Measurements from ENCODE around the gene PI4KA.
"Not testable (repeated sequence)": the region's sequence is repeated elsewhere in the genome, so short reads cannot be mapped to it uniquely, and the experiment has no call there.

GRCh38 chr22:20718727-20719126 is 139.9 kb downstream of the PI4KA start:
- not testable (repeated sequence) for TF ChIP-seq POLR2A, CTCF (IDR thresholded peaks at IDR 0.05)
